ENCODE measurements around the gene NSUN2. TPM values are rescaled to one million over a fixed set of nuclear protein-coding genes. Genes with fewer than 3 reads are reported as not detected.

NSUN2 gene
- total RNA-seq, 4 donors from 2014 or later, result 38.5 to 100 (median 40.4) TPM

- TF ChIP-seq CTCF (IDR thresholded peaks at IDR 0.05), result no peak
- ATAC-seq (ENCODE audit: low FRiP score) (no peak), DNase-seq (ENCODE audit: low spot score) (no peak)
Measured at GRCh38 chr5:6591671-6592288, 41.1 kb downstream of the NSUN2 start.

DNA sequence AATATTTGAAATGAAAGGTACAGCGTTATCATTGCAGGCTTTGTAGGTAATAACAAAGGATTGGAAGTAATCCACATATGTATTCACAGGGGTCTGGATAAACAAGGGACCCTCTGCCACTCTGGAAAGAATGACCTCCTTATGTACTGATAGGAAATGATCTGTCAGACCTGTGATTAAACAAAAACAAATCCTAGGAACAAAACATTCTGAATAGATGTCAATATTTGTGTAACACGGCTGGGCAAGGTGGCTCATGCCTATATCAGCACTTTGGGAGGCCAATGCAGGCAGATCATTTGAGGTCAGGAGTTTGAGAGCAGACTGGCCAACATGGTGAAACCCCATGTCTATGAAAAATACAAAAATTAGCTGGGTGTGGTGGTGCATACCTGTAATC is 42.3 kb downstream of the NSUN2 start:
- DNase-seq (ENCODE audit: low spot score), result no peak
- no peak for TF ChIP-seq CTCF (IDR thresholded peaks at IDR 0.05)

GRCh38 chr5:6587171-6587570 is 45.7 kb downstream of the NSUN2 start:
- ATAC-seq (ENCODE audit: low FRiP score), result no peak
- TF ChIP-seq CTCF (IDR thresholded peaks at IDR 0.05), result no peak
- no peak for DNase-seq (ENCODE audit: low spot score)

More for the DNA sequence above, 42.3 kb downstream of the NSUN2 start:
- no peak for ATAC-seq (ENCODE audit: low FRiP score)

- TF ChIP-seq CTCF (IDR thresholded peaks at IDR 0.05), result no peak
- ATAC-seq (ENCODE audit: low FRiP score) (no peak), DNase-seq (ENCODE audit: low spot score) (no peak)
Measured at GRCh38 chr5:6586647-6587042, 46.2 kb downstream of the NSUN2 start.

GRCh38 chr5:6585939-6586646 is 46.8 kb downstream of the NSUN2 start:
- no peak for ATAC-seq (ENCODE audit: low FRiP score)

GRCh38 chr5:6585168-6585567 is 47.7 kb downstream of the NSUN2 start:
- DNase-seq (ENCODE audit: low spot score) (no peak), ATAC-seq (ENCODE audit: low FRiP score) (no peak)
- no peak for TF ChIP-seq CTCF (IDR thresholded peaks at IDR 0.05)

More at GRCh38 chr5:6585939-6586646, 46.8 kb downstream of the NSUN2 start:
- no peak for DNase-seq (ENCODE audit: low spot score)
- TF ChIP-seq CTCF (IDR thresholded peaks at IDR 0.05), result no peak

DNA sequence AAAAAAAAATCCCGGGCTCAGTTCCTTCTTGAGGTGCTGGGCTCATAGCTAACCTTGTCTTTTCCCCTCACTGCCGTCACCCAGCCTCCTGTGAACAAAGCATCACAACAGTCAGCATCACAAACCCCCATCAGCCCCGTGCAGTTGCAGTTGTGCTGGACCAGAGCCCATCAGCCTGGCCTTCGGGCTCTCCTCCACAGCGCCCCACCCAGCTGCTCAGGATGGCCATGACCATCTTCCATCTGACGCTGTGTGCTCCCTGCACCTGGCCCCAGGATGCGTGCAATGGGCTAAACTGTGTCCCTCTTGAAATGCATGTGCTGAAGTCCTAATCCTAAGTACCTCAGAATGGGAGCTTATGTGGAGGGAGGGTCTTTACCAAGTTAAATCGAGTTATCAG is 48.1 kb downstream of the NSUN2 start:
- TF ChIP-seq CTCF (IDR thresholded peaks at IDR 0.05), result no peak
- ATAC-seq (ENCODE audit: low FRiP score), result no peak
- no peak for DNase-seq (ENCODE audit: low spot score)
